Lung (tissue), 12 donors: Measurements from ENCODE around the gene FEV. TPM values are rescaled to one million over a fixed set of nuclear protein-coding genes. Genes with fewer than 3 reads are reported as not detected.

Experiments used
- ATAC-seq: fragments of 200-7000 bp; cut with Tn5 transposase; one replicate; pipeline ENCODE4 v1.9.1; 2020; ENCODE audit warnings: moderate number of reproducible peaks; ENCODE audit not compliant: insufficient read depth, low FRiP score
- DNase-seq, 3 donors: peaks; one replicate each; pipeline ENCODE4 v3.0.0-alpha.2; 2013 to 2017
- H3K27ac ChIP-seq, 2 donors: one replicate each; pipeline ENCODE4 v1.5.1; 2013; ENCODE audit warnings: mild to moderate bottlenecking in 2 of 2, moderate library complexity in 2 of 2, control low read depth in 1 of 2, inconsistent platforms in 1 of 2, low read depth in 1 of 2, low read length in 1 of 2
- H3K27me3 ChIP-seq, 3 donors: one replicate each; pipeline ENCODE4 v1.5.1; 2013; ENCODE audit warnings: low read length in 2 of 3; ENCODE audit not compliant: control insufficient read depth in 3 of 3, insufficient read depth in 3 of 3
- H3K36me3 ChIP-seq, 4 donors: one replicate each; pipeline ENCODE4 v1.5.1; 2013; ENCODE audit warnings: low read length in 4 of 4, mild to moderate bottlenecking in 1 of 4, moderate library complexity in 1 of 4; ENCODE audit not compliant: control insufficient read depth in 4 of 4, insufficient read depth in 4 of 4
- H3K4me1 ChIP-seq, 5 donors: one replicate each; pipeline ENCODE4 v1.5.1; 2013; ENCODE audit warnings: low read length in 5 of 5, mild to moderate bottlenecking in 2 of 5, moderate library complexity in 1 of 5; ENCODE audit not compliant: control insufficient read depth in 5 of 5, insufficient read depth in 5 of 5
- H3K4me3 ChIP-seq: one replicate; pipeline ENCODE4 v1.5.1; 2013; ENCODE audit warnings: mild to moderate bottlenecking, control low read depth, moderate library complexity
- H3K9ac ChIP-seq, 2 donors: one replicate each; pipeline ENCODE4 v1.5.1; 2013; ENCODE audit warnings: low read length in 2 of 2, control low read depth in 1 of 2; ENCODE audit not compliant: insufficient read depth in 1 of 2
- H3K9me3 ChIP-seq, 4 donors: one replicate each; pipeline ENCODE4 v1.5.1; 2013; ENCODE audit warnings: low read length in 3 of 4, mild to moderate bottlenecking in 1 of 4, moderate library complexity in 1 of 4; ENCODE audit not compliant: control insufficient read depth in 4 of 4, insufficient read depth in 3 of 4
- CTCF ChIP-seq: IDR thresholded peaks from 2 replicates; pipeline ENCODE4 v1.5.1; 2012; ENCODE audit warnings: mild to moderate bottlenecking; ENCODE audit errors: control extremely low read depth, extremely low read depth
- WGBS, 2 donors: extraction: QIAGEN DNeasy Blood & Tissue Kit; methylation state at CpG; one replicate each; pipeline ENCODE4 v1.1.7; 2013; 5-methylcytosine and 5-hydroxymethylcytosine counted together
- polyA plus RNA-seq, 2 donors: library from polyadenylated mRNA; stranded (reverse); fragments of 200-250 nt; gene quantifications; one replicate each; pipeline ENCODE4 v1.2.1, GENCODE V29; 2013
- total RNA-seq, 2 donors: library from RNA; depleted of rRNA in 1 of 2; stranded (reverse); fragments of >200 nt in 1 of 2; gene quantifications; one replicate each; pipeline ENCODE4 v1.2.1, GENCODE V29; 2014 to 2021
- donor health status: control.
- donor health status: control.
- donor health status: Bipolar disorder and iron deficiency.
- donor health status: healthy.
- donor health status: DM: yes; HTN: yes; CAD: no.

FEV gene
- total and polyA plus RNA-seq, 4 donors, result not detected

GRCh38 chr2:218996937-218997336 lies 12.0 kb upstream of the FEV start:
- H3K27ac ChIP-seq, result no peak overlapping the region
- no peaks in the 10 kb centered on the region for H3K36me3 ChIP-seq
- peaks cover 0 to 28% (median 10%) of the 10 kb centered on the region in 5 donors for H3K4me1 ChIP-seq
- H3K9ac ChIP-seq, result no peak overlapping the region
- ATAC-seq (no peak), DNase-seq (no peak)
- peaks cover 0 to 2% (median 0%) of the 10 kb centered on the region in 4 donors for H3K9me3 ChIP-seq
- H3K27me3 ChIP-seq, result peaks cover 0 to 84% (median 61%) of the 10 kb centered on the region in 3 donors
- WGBS, 2 donors, result 42 to 57% methylated on average over 4 of the region's 4 CpGs
- TF ChIP-seq CTCF, result no peak
- H3K4me3 ChIP-seq, result no peak overlapping the region

GRCh38 chr2:218995972-218996711 lies 11.2 kb upstream of the FEV start:
- peaks cover 0 to 5% (median 0%) of the 10 kb centered on the region in 4 donors for H3K9me3 ChIP-seq
- no peak overlapping the region for H3K27ac ChIP-seq
- H3K4me1 ChIP-seq, result peaks cover 0 to 27% (median 10%) of the 10 kb centered on the region in 5 donors
- WGBS, 2 donors, result 5% methylated on average over 42 to 43 of the region's 43 CpGs
- ATAC-seq (peak; percentile 88), DNase-seq (peak; percentile 76 to 86 (median 77))
- H3K4me3 ChIP-seq, result no peak overlapping the region
- no peak overlapping the region for H3K9ac ChIP-seq
- peaks cover 5 to 89% (median 66%) of the 10 kb centered on the region in 3 donors for H3K27me3 ChIP-seq
- H3K36me3 ChIP-seq, result no peaks in the 10 kb centered on the region
- peak; percentile 51 for TF ChIP-seq CTCF

DNA sequence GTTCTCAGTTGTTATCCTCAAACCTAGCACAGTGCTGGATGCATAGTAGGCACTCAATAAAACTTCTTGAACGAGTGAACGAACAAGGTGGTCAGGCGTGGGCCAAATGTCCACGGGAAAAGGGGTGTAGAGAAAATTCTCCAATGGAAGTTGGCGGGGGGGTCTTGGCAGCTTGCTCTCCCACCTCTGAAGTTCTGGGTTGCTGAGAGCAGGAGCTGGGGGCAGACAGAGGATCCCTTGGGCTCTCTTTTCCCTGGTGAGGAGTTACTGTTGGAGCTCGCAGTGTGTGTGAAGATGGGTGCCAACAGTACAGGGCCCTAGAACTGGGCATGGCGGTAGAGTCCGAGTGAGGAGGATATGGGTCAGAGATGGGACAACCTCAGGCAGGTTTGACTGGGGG lies 10.6 kb upstream of the FEV start:
- ATAC-seq (no peak), DNase-seq (no peak)
- TF ChIP-seq CTCF, result no peak
- WGBS, 2 donors, result 24 to 26% methylated on average over 8 of the region's 8 CpGs
- Histone ChIP-seq H3K4me1 (peaks cover 0 to 27% (median 10%) of the 10 kb centered on the region in 5 donors), H3K36me3 (no peaks in the 10 kb centered on the region), H3K9me3 (peaks cover 0 to 5% (median 0%) of the 10 kb centered on the region in 4 donors), H3K4me3 (no peak overlapping the region), H3K9ac (no peak overlapping the region), H3K27ac (no peak overlapping the region), H3K27me3 (peaks cover 5 to 89% (median 66%) of the 10 kb centered on the region in 3 donors)
